Suppressor macrophage treated with lipopolysaccharide for 4 hours (primary cell): ENCODE data around the gene NOS1AP.

Source experiments
- DNase-seq: peaks from one replicate; pipeline ENCODE4 v3.0.0-alpha.2; 2020

Gene NOS1AP

GRCh38 chr1:162372159-162373071 lies 302.9 kb downstream of the NOS1AP start:
- no peak for DNase-seq

- DNase-seq, result no peak
Measured at GRCh38 chr1:162373072-162373427, 303.6 kb downstream of the NOS1AP start.

GRCh38 chr1:162373541-162374260 lies 304.2 kb downstream of the NOS1AP start:
- no peak for DNase-seq

GRCh38 chr1:162374406-162374805 lies 304.9 kb downstream of the NOS1AP start:
- no peak for DNase-seq

- DNase-seq, result no peak
Measured at GRCh38 chr1:162375463-162375862, 306.0 kb downstream of the NOS1AP start.

GRCh38 chr1:162376691-162377090 lies 307.2 kb downstream of the NOS1AP start, which contains the start of gene SPATA46:
Gene SPATA46, minus strand, starts transcription at chr1:162376854. Its CDS starts 64 bp downstream, at chr1:162376790.
- DNase-seq, result no peak

- no peak for DNase-seq
Measured at GRCh38 chr1:162380061-162380846, 310.8 kb downstream of the NOS1AP start.

- no peak for DNase-seq
Measured at GRCh38 chr1:162381383-162381782, 311.9 kb downstream of the NOS1AP start, which contains the start of gene C1orf226. Gene C1orf226, plus strand, starts transcription at chr1:162381728. Its CDS starts 174 bp downstream, at chr1:162381902.

- no peak for DNase-seq
Measured at GRCh38 chr1:162381941-162382750, 312.7 kb downstream of the NOS1AP start.

- no peak for DNase-seq
Measured at GRCh38 chr1:162383091-162383490, 313.6 kb downstream of the NOS1AP start.

GRCh38 chr1:162383516-162383915 lies 314.0 kb downstream of the NOS1AP start:
- no peak for DNase-seq

GRCh38 chr1:162384116-162384515 lies 314.6 kb downstream of the NOS1AP start:
- DNase-seq, result no peak

GRCh38 chr1:162384601-162385279 lies 315.2 kb downstream of the NOS1AP start:
- no peak for DNase-seq

- no peak for DNase-seq
Measured at GRCh38 chr1:162385280-162385623, 315.8 kb downstream of the NOS1AP start.

GRCh38 chr1:162385702-162386101 lies 316.2 kb downstream of the NOS1AP start:
- no peak for DNase-seq

GRCh38 chr1:162386292-162387225 lies 317.1 kb downstream of the NOS1AP start:
- DNase-seq, result no peak

- no peak for DNase-seq
Measured at GRCh38 chr1:162387226-162388082, 318.0 kb downstream of the NOS1AP start.

GRCh38 chr1:162388083-162388594 lies 318.6 kb downstream of the NOS1AP start:
- no peak for DNase-seq

- DNase-seq, result no peak
Measured at GRCh38 chr1:162388615-162389014, 319.1 kb downstream of the NOS1AP start.
